MCF 10A (cell line): ENCODE data around the gene IL18R1. TPM values are rescaled to one million over a fixed set of nuclear protein-coding genes. Genes with fewer than 3 reads are reported as not detected.

Source experiments
- BruUV-seq: library from RNA; stranded (reverse); fragments of 400-500 nt; replicated peaks from 2 replicates; lab custom pipeline; 2021; lab: Mats Ljungman, UMichigan
- CTCF ChIA-PET: fragments of 300-600 bp; sonication (Branson Sonifier 250); formaldehyde crosslinking; extraction: SDS; loops from one replicate; lab custom pipeline; 2021; ENCODE audit warnings: antibody characterized with exemption, inconsistent platforms; lab: Yijun Ruan, JAX
- POLR2A ChIA-PET: fragments of 300-600, 350-650 bp; sonication (Branson Sonifier 250); formaldehyde crosslinking; extraction: SDS; loops from one replicate; lab custom pipeline; 2020; ENCODE audit warnings: antibody characterized with exemption, inconsistent platforms; lab: Yijun Ruan, JAX
- DNase-seq: peaks from one replicate; pipeline ENCODE4 v3.0.0-alpha.2; 2018; ENCODE audit not compliant: unreplicated experiment
- H3K27ac Mint-ChIP-seq: one replicate; pipeline ENCODE4 v1.8.0; 2022; ENCODE audit warnings: mild to moderate bottlenecking, low read depth, mixed read lengths; ENCODE audit not compliant: unreplicated experiment
- H3K27me3 Mint-ChIP-seq: one replicate; pipeline ENCODE4 v1.8.0; 2022; ENCODE audit warnings: mixed read lengths; ENCODE audit not compliant: insufficient read depth, unreplicated experiment
- H3K36me3 Mint-ChIP-seq: one replicate; pipeline ENCODE4 v1.8.0; 2022; ENCODE audit warnings: mild to moderate bottlenecking, moderate library complexity, mixed read lengths; ENCODE audit not compliant: insufficient read depth, unreplicated experiment
- H3K4me1 Mint-ChIP-seq: one replicate; pipeline ENCODE4 v1.8.0; 2022; ENCODE audit warnings: mixed read lengths; ENCODE audit not compliant: insufficient read depth, unreplicated experiment
- H3K4me3 Mint-ChIP-seq: one replicate; pipeline ENCODE4 v1.8.0; 2022; ENCODE audit warnings: mild to moderate bottlenecking, moderate library complexity, mixed read lengths; ENCODE audit not compliant: unreplicated experiment
- H3K9me3 Mint-ChIP-seq: one replicate; pipeline ENCODE4 v1.8.0; 2022; ENCODE audit warnings: mixed read lengths; ENCODE audit not compliant: unreplicated experiment
- CTCF ChIP-seq: fragments of 200-600 bp; IDR thresholded peaks from one replicate; pipeline ENCODE4 v1.8.0; 2022; ENCODE audit warnings: antibody characterized with exemption, mild to moderate bottlenecking; ENCODE audit not compliant: unreplicated experiment
- intact Hi-C: fragments of 100-400 bp; cut with micrococcal nuclease; formaldehyde crosslinking; loops from 2 replicates; pipeline ENCODE4 v1.14.1; 2022
- total RNA-seq: library from RNA; stranded (reverse); gene quantifications from 2 replicates; pipeline ENCODE4 v1.2.3, GENCODE V29; 2022

IL18R1 gene
- total RNA-seq, 1 experiment from 2014 or later: 3.5 TPM

GRCh38 chr2:102434655-102435381, 79.2 kb downstream of the IL18R1 start:
- Mint-ChIP-seq H3K27me3 (no peaks in the 10 kb centered on the region), H3K36me3 (no peaks in the 10 kb centered on the region), H3K4me3 (no peak overlapping the region), H3K9me3 (no peaks in the 10 kb centered on the region), H3K27ac (no peak overlapping the region), H3K4me1 (no peaks in the 10 kb centered on the region)
- POLR2A ChIA-PET: no interaction called here
- no peak for TF ChIP-seq CTCF
- BruUV-seq: no TSS peak
- CTCF ChIA-PET: interaction anchor here (0.6 to 1.9 kb wide), 6 partner anchors 9 to 770 kb away, joined by 3 to 4 read pairs (median 4); partner anchors contain the start of gene SLC9A4
- DNase-seq: no peak
- intact Hi-C loops: no loop called here

GRCh38 chr2:102435741-102436140, 80.1 kb downstream of the IL18R1 start:
- intact Hi-C loops: no loop called here
- no TSS peak for BruUV-seq
- Mint-ChIP-seq H3K27me3 (no peaks in the 10 kb centered on the region), H3K9me3 (no peaks in the 10 kb centered on the region), H3K4me3 (no peak overlapping the region), H3K36me3 (no peaks in the 10 kb centered on the region), H3K27ac (no peak overlapping the region), H3K4me1 (no peaks in the 10 kb centered on the region)
- TF ChIP-seq CTCF: no peak
- CTCF ChIA-PET: interaction anchor here (0.6 to 1.9 kb wide), 4 partner anchors 80 to 1316 kb away, joined by 3 to 5 read pairs (median 4); no protein-coding TSS in a partner anchor
- DNase-seq: no peak
- POLR2A ChIA-PET: interaction anchor here (0.6 kb wide), 1 partner anchor 411 kb away, joined by 3 read pairs; no protein-coding TSS in a partner anchor

- no peaks in the 10 kb centered on the region for H3K4me1 Mint-ChIP-seq
- CTCF ChIA-PET: interaction anchor here (0.6 to 1.0 kb wide), 5 partner anchors 13 to 1317 kb away, joined by 3 to 6 read pairs (median 3); no protein-coding TSS in a partner anchor
- no peak for DNase-seq
- POLR2A ChIA-PET: interaction anchor here (0.6 kb wide), 1 partner anchor 411 kb away, joined by 3 read pairs; no protein-coding TSS in a partner anchor
- no peak overlapping the region for H3K27ac Mint-ChIP-seq
- H3K27me3 Mint-ChIP-seq: no peaks in the 10 kb centered on the region
- no peak for TF ChIP-seq CTCF
- no TSS peak for BruUV-seq
- H3K9me3 Mint-ChIP-seq: no peaks in the 10 kb centered on the region
- H3K4me3 Mint-ChIP-seq: no peak overlapping the region
- no peaks in the 10 kb centered on the region for H3K36me3 Mint-ChIP-seq
- intact Hi-C loops: no loop called here
Measured at GRCh38 chr2:102436323-102436722, 80.7 kb downstream of the IL18R1 start.

GRCh38 chr2:102437122-102437521, 81.5 kb downstream of the IL18R1 start:
- H3K27me3 Mint-ChIP-seq: no peaks in the 10 kb centered on the region
- DNase-seq: no peak

More at GRCh38 chr2:102437122-102437521, 81.5 kb downstream of the IL18R1 start:
- no TSS peak for BruUV-seq
- no peaks in the 10 kb centered on the region for H3K9me3 Mint-ChIP-seq
- no peaks in the 10 kb centered on the region for H3K36me3 Mint-ChIP-seq
- CTCF ChIA-PET: interaction anchor here (0.6 to 1.8 kb wide), 3 partner anchors 196 to 1192 kb away, joined by 6 to 7 read pairs (median 6); no protein-coding TSS in a partner anchor
- H3K27ac Mint-ChIP-seq: no peak overlapping the region
- peaks cover 2% of the 10 kb centered on the region for H3K4me1 Mint-ChIP-seq
- TF ChIP-seq CTCF: no peak
- intact Hi-C loops: no loop called here
- POLR2A ChIA-PET: no interaction called here
- no peak overlapping the region for H3K4me3 Mint-ChIP-seq
